ENCODE results near the gene PTPRR. TPM values are rescaled to one million over a fixed set of nuclear protein-coding genes. Genes with fewer than 3 reads are reported as not detected.

The PTPRR gene
- total RNA-seq, 4 donors from 2014 or later, result 0.12 to 0.67 (median 0.45) TPM

DNA sequence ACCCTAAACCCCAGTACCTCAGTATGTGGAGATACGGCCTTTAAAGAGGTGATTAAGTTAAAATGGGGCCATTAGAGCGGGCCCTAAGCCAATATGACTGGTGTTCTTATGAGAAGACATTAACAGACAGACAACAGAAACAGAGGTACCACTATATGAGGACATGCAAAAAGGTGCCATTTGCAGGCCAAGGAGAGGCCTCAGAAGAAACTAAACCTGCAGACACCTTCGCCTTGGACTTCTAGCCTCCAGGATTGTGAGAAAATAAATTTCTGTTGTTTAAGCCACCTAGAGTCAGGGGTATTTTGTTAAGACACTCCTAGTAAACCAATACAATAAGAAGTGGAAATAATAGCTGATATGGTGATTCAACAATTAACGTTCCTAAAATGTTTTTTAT lies 315.9 kb downstream of the PTPRR start:
- no peaks in the 10 kb centered on the region for H3K9me3 ChIP-seq
- no peaks in the 10 kb centered on the region for H3K36me3 ChIP-seq
- TF ChIP-seq, protein P1, sequence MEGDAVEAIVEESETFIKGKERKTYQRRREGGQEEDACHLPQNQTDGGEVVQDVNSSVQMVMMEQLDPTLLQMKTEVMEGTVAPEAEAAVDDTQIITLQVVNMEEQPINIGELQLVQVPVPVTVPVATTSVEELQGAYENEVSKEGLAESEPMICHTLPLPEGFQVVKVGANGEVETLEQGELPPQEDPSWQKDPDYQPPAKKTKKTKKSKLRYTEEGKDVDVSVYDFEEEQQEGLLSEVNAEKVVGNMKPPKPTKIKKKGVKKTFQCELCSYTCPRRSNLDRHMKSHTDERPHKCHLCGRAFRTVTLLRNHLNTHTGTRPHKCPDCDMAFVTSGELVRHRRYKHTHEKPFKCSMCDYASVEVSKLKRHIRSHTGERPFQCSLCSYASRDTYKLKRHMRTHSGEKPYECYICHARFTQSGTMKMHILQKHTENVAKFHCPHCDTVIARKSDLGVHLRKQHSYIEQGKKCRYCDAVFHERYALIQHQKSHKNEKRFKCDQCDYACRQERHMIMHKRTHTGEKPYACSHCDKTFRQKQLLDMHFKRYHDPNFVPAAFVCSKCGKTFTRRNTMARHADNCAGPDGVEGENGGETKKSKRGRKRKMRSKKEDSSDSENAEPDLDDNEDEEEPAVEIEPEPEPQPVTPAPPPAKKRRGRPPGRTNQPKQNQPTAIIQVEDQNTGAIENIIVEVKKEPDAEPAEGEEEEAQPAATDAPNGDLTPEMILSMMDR (IDR thresholded peaks at IDR 0.05), result no peak
- no peak for TF ChIP-seq POLR2AphosphoS5 (IDR thresholded peaks at IDR 0.05)
- TF ChIP-seq EP300 (IDR thresholded peaks at IDR 0.05), result no peak
- TF ChIP-seq POLR2A (IDR thresholded peaks at IDR 0.05), result no peak
- H3K27me3 ChIP-seq, result peaks cover 53% of the 10 kb centered on the region
- H3K4me1 ChIP-seq, result peaks cover 0 to 7% (median 0%) of the 10 kb centered on the region in 3 donors
- H3K27ac ChIP-seq, result no peak overlapping the region
- 83 to 88% methylated on average over 4 of the region's 4 CpGs for WGBS, 2 donors (ENCODE audit: low coverage in 1 of 2)
- no peak for ATAC-seq
- no peak overlapping the region for H3K4me3 ChIP-seq

DNA sequence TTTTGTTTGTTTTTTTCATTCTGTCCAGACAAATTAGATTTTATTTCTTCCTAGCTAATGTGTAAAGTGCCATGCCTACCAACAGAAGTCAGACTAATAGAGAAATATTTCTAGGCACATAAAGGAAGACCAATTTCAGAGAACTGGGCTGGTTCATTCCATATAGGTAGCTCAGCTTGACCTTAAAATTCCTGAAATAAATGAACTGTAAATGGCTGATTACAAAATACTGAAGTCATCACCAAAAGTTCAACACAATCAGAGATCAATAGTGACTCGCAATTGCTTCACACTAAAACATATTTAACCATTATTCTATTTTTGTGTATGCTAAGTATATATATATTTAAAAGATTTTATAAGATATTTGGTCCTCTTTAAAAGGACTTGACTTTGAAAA lies 317.5 kb downstream of the PTPRR start:
- Histone ChIP-seq H3K4me3 (no peak overlapping the region), H3K27me3 (peaks cover 38% of the 10 kb centered on the region), H3K9me3 (no peaks in the 10 kb centered on the region), H3K36me3 (no peaks in the 10 kb centered on the region), H3K4me1 (no peaks in the 10 kb centered on the region), H3K27ac (no peak overlapping the region)
- no peak for TF ChIP-seq POLR2A (IDR thresholded peaks at IDR 0.05)
- no peak for TF ChIP-seq POLR2AphosphoS5 (IDR thresholded peaks at IDR 0.05)
- TF ChIP-seq, protein P1 (IDR thresholded peaks at IDR 0.05), result no peak
- no peak for TF ChIP-seq EP300 (IDR thresholded peaks at IDR 0.05)
- WGBS, 2 donors (ENCODE audit: low coverage in 1 of 2), result 33 to 71% methylated on average over 1 of the region's 1 CpG
- no peak for ATAC-seq

DNA sequence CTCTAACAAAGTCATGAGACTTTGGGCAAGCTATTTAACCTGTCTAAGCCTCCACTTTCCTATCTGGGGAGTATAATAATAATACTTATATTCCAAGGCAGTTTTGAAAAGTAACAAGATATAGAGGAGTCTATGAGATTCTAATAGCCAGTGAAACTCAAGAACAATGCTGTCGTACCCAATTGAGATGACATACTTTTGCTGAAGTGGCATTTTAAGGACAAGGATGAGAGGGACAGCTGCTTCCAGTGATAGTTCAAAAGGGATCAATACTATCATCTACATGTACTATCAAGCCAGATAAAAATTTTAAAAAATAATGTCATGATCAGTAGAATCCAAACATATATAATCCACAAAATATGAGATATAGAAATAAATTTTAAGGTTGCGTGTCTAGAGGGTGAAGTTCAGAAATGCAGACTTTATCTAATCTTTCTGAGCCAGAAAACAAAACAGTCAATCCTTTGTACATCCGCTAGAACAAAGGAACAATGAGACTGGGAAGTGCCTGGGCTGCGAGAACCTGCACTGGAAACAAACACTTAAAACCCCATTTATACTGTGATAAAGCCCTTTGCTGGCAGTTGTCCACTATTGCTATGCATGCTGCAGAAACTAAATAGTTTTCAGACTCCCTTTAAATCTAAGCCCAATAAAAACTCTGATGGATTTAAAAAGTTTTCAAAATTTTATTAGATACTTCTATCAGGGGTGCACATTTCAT lies 321.9 kb downstream of the PTPRR start:
- H3K36me3 ChIP-seq, result no peaks in the 10 kb centered on the region
- no peak overlapping the region for H3K4me3 ChIP-seq
- H3K27me3 ChIP-seq, result peaks cover 19% of the 10 kb centered on the region
- ATAC-seq, result no peak
- no peak for TF ChIP-seq EP300 (IDR thresholded peaks at IDR 0.05)
- TF ChIP-seq POLR2AphosphoS5 (IDR thresholded peaks at IDR 0.05), result no peak
- TF ChIP-seq, protein P1 (IDR thresholded peaks at IDR 0.05), result no peak
- no peak for TF ChIP-seq POLR2A (IDR thresholded peaks at IDR 0.05)
- no peaks in the 10 kb centered on the region for H3K9me3 ChIP-seq
- 20 to 34% methylated on average over 3 to 4 of the region's 4 CpGs for WGBS, 2 donors (ENCODE audit: low coverage in 1 of 2)
- no peak overlapping the region for H3K27ac ChIP-seq
- no peaks in the 10 kb centered on the region for H3K4me1 ChIP-seq

DNA sequence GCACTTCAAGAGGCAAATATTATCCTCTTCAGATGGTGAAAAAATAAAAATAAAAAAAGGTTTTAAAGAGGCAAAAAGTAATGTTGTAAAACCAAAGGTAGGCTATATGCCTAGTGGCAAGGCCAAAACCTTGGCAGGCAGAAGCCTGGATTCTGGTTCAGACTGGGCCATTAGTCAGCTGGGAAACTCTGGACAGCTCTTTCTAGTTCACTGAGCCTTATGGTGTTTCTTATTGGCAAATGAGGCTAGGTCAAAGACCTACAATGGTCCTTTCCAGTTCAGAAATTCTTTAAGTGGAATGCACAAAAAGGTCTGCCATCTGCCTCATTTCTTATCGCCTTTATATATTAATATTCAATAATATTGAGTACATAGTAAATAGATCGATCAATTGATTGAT lies 327.9 kb downstream of the PTPRR start:
- ATAC-seq, result no peak
- no peak overlapping the region for H3K4me3 ChIP-seq
- H3K36me3 ChIP-seq, result no peaks in the 10 kb centered on the region
- H3K27ac ChIP-seq, result no peak overlapping the region
- no peaks in the 10 kb centered on the region for H3K9me3 ChIP-seq
- H3K4me1 ChIP-seq, result no peaks in the 10 kb centered on the region
- 94 to 100% methylated on average over 2 of the region's 2 CpGs for WGBS, 2 donors (ENCODE audit: low coverage in 1 of 2)
- peaks cover 22% of the 10 kb centered on the region for H3K27me3 ChIP-seq
- TF ChIP-seq POLR2A (IDR thresholded peaks at IDR 0.05) (no peak), POLR2AphosphoS5 (IDR thresholded peaks at IDR 0.05) (no peak), EP300 (IDR thresholded peaks at IDR 0.05) (no peak)
- TF ChIP-seq, protein P1 (IDR thresholded peaks at IDR 0.05), result no peak

Measured in gastroesophageal sphincter (tissue), 4 donors.